Activated gamma-delta T cell (primary cell): ENCODE measurements around the gene GPC2.
"Not testable (repeated sequence)": the region's sequence is repeated elsewhere in the genome, so short reads cannot be mapped to it uniquely, and the experiment has no call there.

Source experiments
- DNase-seq: peaks from one replicate; lab custom pipeline; 2025; lab: John Stamatoyannopoulos, UW
- total RNA-seq, 2 donors: gene quantifications; one replicate each; lab custom pipeline; 2026; lab: John Stamatoyannopoulos, UW

The GPC2 gene
- total RNA-seq: 3.5 to 6.6 reads per million in 2 donors

GRCh38 chr7:100177045-100178001 lies at the start of gene GPC2, which contains the start of gene STAG3:
GPC2 (minus strand) TSS chr7:100177381; CDS start chr7:100177199, 182 bp downstream.
STAG3 (plus strand) TSS chr7:100177918; CDS start chr7:100180557, 2,639 bp downstream.
- DNase-seq: peak; percentile 83

GRCh38 chr7:100224891-100225290 lies 47.7 kb upstream of the GPC2 start:
- DNase-seq: not testable (repeated sequence)

GRCh38 chr7:100223376-100223927 lies 46.3 kb upstream of the GPC2 start:
- not testable (repeated sequence) for DNase-seq

- no peak for DNase-seq
Observed at GRCh38 chr7:100222445-100223132, 45.4 kb upstream of the GPC2 start.

- no peak for DNase-seq
Observed at GRCh38 chr7:100221767-100222444, 44.7 kb upstream of the GPC2 start.

- peak; percentile 58 for DNase-seq
Observed at GRCh38 chr7:100221231-100221718, 44.1 kb upstream of the GPC2 start.

- DNase-seq: no peak
Observed at GRCh38 chr7:100220586-100221230, 43.5 kb upstream of the GPC2 start.

- peak; percentile 33 for DNase-seq
Observed at GRCh38 chr7:100219801-100220585, 42.8 kb upstream of the GPC2 start, which contains the start of gene PVRIG. PVRIG (plus strand) TSS chr7:100219949; CDS start chr7:100219971, 22 bp downstream.

- DNase-seq: no peak
Observed at GRCh38 chr7:100219271-100219737, 42.1 kb upstream of the GPC2 start.

- DNase-seq: not testable (repeated sequence)
Observed at GRCh38 chr7:100217934-100218333, 40.8 kb upstream of the GPC2 start.

GRCh38 chr7:100215895-100216294 lies 38.7 kb upstream of the GPC2 start:
- no peak for DNase-seq

- DNase-seq: not testable (repeated sequence)
Observed at GRCh38 chr7:100214356-100214755, 37.2 kb upstream of the GPC2 start.

GRCh38 chr7:100213672-100214071 lies 36.5 kb upstream of the GPC2 start:
- no peak for DNase-seq

GRCh38 chr7:100212631-100213286 lies 35.6 kb upstream of the GPC2 start:
- no peak for DNase-seq

GRCh38 chr7:100211342-100211780 lies 34.2 kb upstream of the GPC2 start:
- DNase-seq: no peak

GRCh38 chr7:100210805-100211204 lies 33.6 kb upstream of the GPC2 start:
- DNase-seq: no peak

- DNase-seq: no peak
Observed at GRCh38 chr7:100209493-100209892, 32.3 kb upstream of the GPC2 start.

- no peak for DNase-seq
Observed at GRCh38 chr7:100208911-100209408, 31.8 kb upstream of the GPC2 start.

- no peak for DNase-seq
Observed at GRCh38 chr7:100204454-100204853, 27.3 kb upstream of the GPC2 start.
